ENCODE data around the gene ZNF529. TPM values are rescaled to one million over a fixed set of nuclear protein-coding genes. Genes with fewer than 3 reads are reported as not detected.
A peak's percentile ranks its signal among the peaks of the same experiment; 100 is the strongest.

ZNF529 gene
- total and polyA plus RNA-seq, 2 experiments from 2014 or later: 10.9 to 18.6 TPM

DNA sequence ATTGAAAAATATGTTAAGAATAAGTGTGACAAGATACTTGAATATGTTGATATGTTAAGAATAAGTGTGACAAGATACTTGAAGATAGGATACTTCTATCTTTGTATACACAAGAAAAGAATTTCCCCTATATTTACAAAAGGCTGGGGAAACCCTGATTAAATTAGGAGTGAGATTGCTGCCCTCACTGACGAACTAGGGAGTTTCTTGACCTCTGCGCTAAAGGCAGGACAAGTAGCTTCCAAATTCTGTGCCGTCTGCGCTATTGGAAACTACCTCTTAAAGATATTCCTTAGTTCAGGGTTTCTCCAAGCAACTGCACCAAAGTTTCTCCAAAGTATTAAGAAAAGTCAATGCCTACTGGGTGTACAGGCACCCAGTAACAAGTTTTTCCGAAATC lies 45.8 kb downstream of the ZNF529 start:
- peak overlapping the region; percentile 75 for H3K4me3 ChIP-seq
- H3K9me3 ChIP-seq (ENCODE audit: low read depth): no peaks in the 10 kb centered on the region
- peaks cover 4% of the 10 kb centered on the region for H3K4me1 ChIP-seq (ENCODE audit: low read depth)
- peak overlapping the region; percentile 95 for H3K27ac ChIP-seq
- peak in 1 of 2 donors; percentile 22 for DNase-seq (ENCODE audit: low read depth in 1 of 2, low spot score in 1 of 2)
- peaks cover 3% of the 10 kb centered on the region for H3K36me3 ChIP-seq
- TF ChIP-seq CTCF (IDR thresholded peaks at IDR 0.05; ENCODE audit: low read depth, low read length): no peak
- H3K27me3 ChIP-seq: no peaks in the 10 kb centered on the region

DNA sequence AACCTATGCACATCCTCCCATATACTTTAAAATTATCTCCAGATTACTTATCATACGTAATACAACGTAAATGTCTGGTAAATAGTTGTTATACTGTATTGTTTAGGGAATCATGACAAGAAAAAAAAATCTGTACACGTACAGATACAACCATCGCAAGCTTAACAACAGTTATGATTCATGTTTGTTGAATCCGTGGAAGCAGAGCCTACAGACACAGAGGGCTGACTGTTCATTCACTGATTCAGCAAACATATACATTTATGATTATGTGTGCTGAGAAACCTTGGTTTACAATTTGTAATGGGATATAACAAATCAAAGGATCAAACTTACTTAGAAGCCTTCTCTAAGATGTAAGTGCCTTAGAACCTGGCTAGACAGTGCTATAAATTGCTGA lies 46.5 kb downstream of the ZNF529 start:
- no peak for DNase-seq (ENCODE audit: low read depth in 1 of 2, low spot score in 1 of 2)
- Histone ChIP-seq H3K4me3 (peak overlapping the region; percentile 75), H3K9me3 (ENCODE audit: low read depth) (no peaks in the 10 kb centered on the region), H3K27me3 (no peaks in the 10 kb centered on the region), H3K27ac (no peak overlapping the region), H3K4me1 (ENCODE audit: low read depth) (peaks cover 4% of the 10 kb centered on the region), H3K36me3 (peaks cover 3% of the 10 kb centered on the region)
- no peak for TF ChIP-seq CTCF (IDR thresholded peaks at IDR 0.05; ENCODE audit: low read depth, low read length)

DNA sequence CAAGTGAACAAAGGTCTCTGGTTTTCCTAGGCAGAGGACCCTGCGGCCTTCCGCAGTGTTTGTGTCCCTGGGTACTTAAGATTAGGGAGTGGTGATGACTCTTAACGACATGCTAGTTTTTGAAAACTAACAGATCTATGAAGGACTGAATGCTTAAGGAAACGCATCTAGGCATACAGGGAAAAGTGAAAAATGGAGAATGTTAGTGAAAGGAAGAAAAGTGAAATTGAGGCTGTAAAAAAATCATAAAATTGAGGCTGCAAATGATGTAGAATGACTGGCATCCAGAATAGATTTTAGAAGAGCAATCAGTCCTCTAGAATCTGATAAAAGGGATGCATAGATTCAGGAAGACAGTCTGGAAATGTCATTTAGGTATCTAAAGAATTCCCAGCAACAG lies 48.5 kb downstream of the ZNF529 start:
- no peak for DNase-seq (ENCODE audit: low read depth in 1 of 2, low spot score in 1 of 2)
- Histone ChIP-seq H3K27me3 (no peaks in the 10 kb centered on the region), H3K4me1 (ENCODE audit: low read depth) (peaks cover 3% of the 10 kb centered on the region), H3K9me3 (ENCODE audit: low read depth) (no peaks in the 10 kb centered on the region), H3K27ac (no peak overlapping the region), H3K4me3 (no peak overlapping the region), H3K36me3 (peaks cover 4% of the 10 kb centered on the region)
- TF ChIP-seq CTCF (IDR thresholded peaks at IDR 0.05; ENCODE audit: low read depth, low read length): no peak

- no peaks in the 10 kb centered on the region for H3K27me3 ChIP-seq
- no peak for DNase-seq (ENCODE audit: low read depth in 1 of 2, low spot score in 1 of 2)
- no peak overlapping the region for H3K4me3 ChIP-seq
- no peak overlapping the region for H3K27ac ChIP-seq
- H3K9me3 ChIP-seq (ENCODE audit: low read depth): peaks cover 10% of the 10 kb centered on the region
- H3K4me1 ChIP-seq (ENCODE audit: low read depth): no peaks in the 10 kb centered on the region
- H3K36me3 ChIP-seq: peaks cover 47% of the 10 kb centered on the region
- TF ChIP-seq CTCF (IDR thresholded peaks at IDR 0.05; ENCODE audit: low read depth, low read length): no peak
Observed at GRCh38 chr19:36514012-36514612, 59.0 kb downstream of the ZNF529 start.

GRCh38 chr19:36508325-36508724 lies 64.8 kb downstream of the ZNF529 start:
- no peaks in the 10 kb centered on the region for H3K9me3 ChIP-seq (ENCODE audit: low read depth)
- no peak overlapping the region for H3K27ac ChIP-seq
- DNase-seq (ENCODE audit: low read depth in 1 of 2, low spot score in 1 of 2): no peak
- H3K36me3 ChIP-seq: peaks cover 1% of the 10 kb centered on the region
- no peaks in the 10 kb centered on the region for H3K4me1 ChIP-seq (ENCODE audit: low read depth)
- H3K27me3 ChIP-seq: no peaks in the 10 kb centered on the region
- TF ChIP-seq CTCF (IDR thresholded peaks at IDR 0.05; ENCODE audit: low read depth, low read length): no peak
- H3K4me3 ChIP-seq: no peak overlapping the region

Measured in cardiac muscle cell (in vitro differentiated cells and primary cell).